ENCODE measurements around the gene NUP210. TPM values are rescaled to one million over a fixed set of nuclear protein-coding genes. Genes with fewer than 3 reads are reported as not detected.

Gene NUP210
- total RNA-seq, 1 experiment from 2014 or later = 11.4 TPM

GRCh38 chr3:13324835-13325501 is 95.2 kb downstream of the NUP210 start:
- ChIA-PET POLR2A (ENCODE audit: low non-redundant PET) (no interaction called here), CTCF (no interaction called here)
- no TSS peak for BruUV-seq (replicated peaks)

DNA sequence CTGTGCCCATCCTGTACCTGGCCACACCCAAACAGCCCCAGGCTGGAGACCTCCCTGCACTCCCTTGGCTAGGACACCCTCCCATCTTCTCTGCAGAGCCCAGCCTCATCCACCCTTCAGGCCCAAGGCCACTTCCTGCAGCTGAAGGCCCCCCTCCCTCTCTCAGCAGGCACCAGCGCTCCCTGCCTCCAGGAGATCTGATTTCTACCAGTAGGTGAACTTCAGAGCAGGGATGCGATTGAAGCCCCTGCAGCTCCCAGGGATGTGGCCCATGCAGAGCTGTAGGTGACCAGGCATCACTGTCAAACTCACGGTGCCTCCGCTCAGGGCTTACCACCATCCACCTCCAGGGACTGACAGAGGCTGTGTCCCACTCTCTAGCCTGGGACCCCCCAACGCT is 96.3 kb downstream of the NUP210 start:
- ChIA-PET POLR2A (ENCODE audit: low non-redundant PET) (no interaction called here), CTCF (no interaction called here)
- no peaks in the 10 kb centered on the region for H3K4me1 ChIP-seq (ENCODE audit: insufficient read depth, low read length, poor library complexity, severe bottlenecking)
- BruUV-seq (replicated peaks) = no TSS peak
- no peaks in the 10 kb centered on the region for H3K9me3 ChIP-seq (ENCODE audit: low read depth, low read length, poor library complexity, severe bottlenecking)
- no peak overlapping the region for H3K27ac ChIP-seq (ENCODE audit: low read depth, low read length, poor library complexity, severe bottlenecking)
- no peak for DNase-seq (ENCODE audit: low spot score)
- intact Hi-C loops (cut with micrococcal nuclease; ENCODE audit: unreplicated experiment) = no loop called here
- TF ChIP-seq, protein P1, sequence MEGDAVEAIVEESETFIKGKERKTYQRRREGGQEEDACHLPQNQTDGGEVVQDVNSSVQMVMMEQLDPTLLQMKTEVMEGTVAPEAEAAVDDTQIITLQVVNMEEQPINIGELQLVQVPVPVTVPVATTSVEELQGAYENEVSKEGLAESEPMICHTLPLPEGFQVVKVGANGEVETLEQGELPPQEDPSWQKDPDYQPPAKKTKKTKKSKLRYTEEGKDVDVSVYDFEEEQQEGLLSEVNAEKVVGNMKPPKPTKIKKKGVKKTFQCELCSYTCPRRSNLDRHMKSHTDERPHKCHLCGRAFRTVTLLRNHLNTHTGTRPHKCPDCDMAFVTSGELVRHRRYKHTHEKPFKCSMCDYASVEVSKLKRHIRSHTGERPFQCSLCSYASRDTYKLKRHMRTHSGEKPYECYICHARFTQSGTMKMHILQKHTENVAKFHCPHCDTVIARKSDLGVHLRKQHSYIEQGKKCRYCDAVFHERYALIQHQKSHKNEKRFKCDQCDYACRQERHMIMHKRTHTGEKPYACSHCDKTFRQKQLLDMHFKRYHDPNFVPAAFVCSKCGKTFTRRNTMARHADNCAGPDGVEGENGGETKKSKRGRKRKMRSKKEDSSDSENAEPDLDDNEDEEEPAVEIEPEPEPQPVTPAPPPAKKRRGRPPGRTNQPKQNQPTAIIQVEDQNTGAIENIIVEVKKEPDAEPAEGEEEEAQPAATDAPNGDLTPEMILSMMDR (conservative IDR thresholded peaks at IDR 0.05; ENCODE audit: low read depth, low read length) = no peak
- TF ChIP-seq EZH2 (IDR thresholded peaks at IDR 0.05; ENCODE audit: borderline replicate concordance, low read depth, low read length, poor library complexity, severe bottlenecking) = no peak
- H3K4me3 ChIP-seq (ENCODE audit: low read depth, low read length, poor library complexity, severe bottlenecking) = no peak overlapping the region
- no peaks in the 10 kb centered on the region for H3K36me3 ChIP-seq (ENCODE audit: insufficient read depth, low read length, poor library complexity, severe bottlenecking)
- H3K27me3 ChIP-seq (replicated peaks; ENCODE audit: insufficient read depth, low read depth, low read length, poor library complexity) = no peaks in the 10 kb centered on the region

More at GRCh38 chr3:13324835-13325501, 95.2 kb downstream of the NUP210 start:
- Histone ChIP-seq H3K27ac (ENCODE audit: low read depth, low read length, poor library complexity, severe bottlenecking) (no peak overlapping the region), H3K4me3 (ENCODE audit: low read depth, low read length, poor library complexity, severe bottlenecking) (no peak overlapping the region), H3K36me3 (ENCODE audit: insufficient read depth, low read length, poor library complexity, severe bottlenecking) (no peaks in the 10 kb centered on the region), H3K9me3 (ENCODE audit: low read depth, low read length, poor library complexity, severe bottlenecking) (no peaks in the 10 kb centered on the region), H3K27me3 (replicated peaks; ENCODE audit: insufficient read depth, low read depth, low read length, poor library complexity) (no peaks in the 10 kb centered on the region), H3K4me1 (ENCODE audit: insufficient read depth, low read length, poor library complexity, severe bottlenecking) (no peaks in the 10 kb centered on the region)
- intact Hi-C loops (cut with micrococcal nuclease; ENCODE audit: unreplicated experiment) = no loop called here
- DNase-seq (ENCODE audit: low spot score) = peak; percentile 23
- TF ChIP-seq, protein P1 (conservative IDR thresholded peaks at IDR 0.05; ENCODE audit: low read depth, low read length) = no peak
- TF ChIP-seq EZH2 (IDR thresholded peaks at IDR 0.05; ENCODE audit: borderline replicate concordance, low read depth, low read length, poor library complexity, severe bottlenecking) = no peak

DNA sequence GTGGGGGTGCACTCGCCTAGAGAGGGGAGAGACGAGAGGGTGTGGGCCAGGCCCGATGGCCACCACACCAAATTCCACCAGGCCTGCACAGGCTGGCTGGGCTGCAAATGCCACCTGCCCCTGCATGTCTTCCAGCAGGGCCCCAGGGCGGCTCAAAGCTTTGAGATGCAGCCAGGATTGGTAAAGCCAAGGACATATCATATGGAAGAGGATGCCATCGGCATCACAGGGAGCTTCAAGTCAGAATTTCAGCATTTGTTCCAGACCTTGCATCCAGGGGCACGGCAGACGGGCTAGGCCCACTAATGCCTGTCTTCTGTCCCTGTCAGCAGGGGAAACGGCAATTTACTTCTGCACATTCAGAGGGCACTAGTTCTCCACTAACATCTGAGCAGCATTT is 97.8 kb downstream of the NUP210 start:
- TF ChIP-seq, protein P1 (conservative IDR thresholded peaks at IDR 0.05; ENCODE audit: low read depth, low read length) = no peak
- TF ChIP-seq EZH2 (IDR thresholded peaks at IDR 0.05; ENCODE audit: borderline replicate concordance, low read depth, low read length, poor library complexity, severe bottlenecking) = no peak
- Histone ChIP-seq H3K27ac (ENCODE audit: low read depth, low read length, poor library complexity, severe bottlenecking) (no peak overlapping the region), H3K27me3 (replicated peaks; ENCODE audit: insufficient read depth, low read depth, low read length, poor library complexity) (no peaks in the 10 kb centered on the region), H3K4me1 (ENCODE audit: insufficient read depth, low read length, poor library complexity, severe bottlenecking) (no peaks in the 10 kb centered on the region), H3K36me3 (ENCODE audit: insufficient read depth, low read length, poor library complexity, severe bottlenecking) (no peaks in the 10 kb centered on the region), H3K9me3 (ENCODE audit: low read depth, low read length, poor library complexity, severe bottlenecking) (no peaks in the 10 kb centered on the region), H3K4me3 (ENCODE audit: low read depth, low read length, poor library complexity, severe bottlenecking) (no peak overlapping the region)
- ChIA-PET CTCF (no interaction called here), POLR2A (ENCODE audit: low non-redundant PET) (no interaction called here)
- no peak for DNase-seq (ENCODE audit: low spot score)
- BruUV-seq (replicated peaks) = no TSS peak
- intact Hi-C loops (cut with micrococcal nuclease; ENCODE audit: unreplicated experiment) = no loop called here

Data from A673 (cell line).